HG03103 (cell line): ENCODE data around the gene GRIN3B.

Experiments used
- ATAC-seq: cut with Tn5 transposase; IDR thresholded peaks from one replicate; pipeline ENCODE4 v1.9.1; 2021; ENCODE audit warnings: low read depth; ENCODE audit not compliant: unreplicated experiment

Gene GRIN3B

DNA sequence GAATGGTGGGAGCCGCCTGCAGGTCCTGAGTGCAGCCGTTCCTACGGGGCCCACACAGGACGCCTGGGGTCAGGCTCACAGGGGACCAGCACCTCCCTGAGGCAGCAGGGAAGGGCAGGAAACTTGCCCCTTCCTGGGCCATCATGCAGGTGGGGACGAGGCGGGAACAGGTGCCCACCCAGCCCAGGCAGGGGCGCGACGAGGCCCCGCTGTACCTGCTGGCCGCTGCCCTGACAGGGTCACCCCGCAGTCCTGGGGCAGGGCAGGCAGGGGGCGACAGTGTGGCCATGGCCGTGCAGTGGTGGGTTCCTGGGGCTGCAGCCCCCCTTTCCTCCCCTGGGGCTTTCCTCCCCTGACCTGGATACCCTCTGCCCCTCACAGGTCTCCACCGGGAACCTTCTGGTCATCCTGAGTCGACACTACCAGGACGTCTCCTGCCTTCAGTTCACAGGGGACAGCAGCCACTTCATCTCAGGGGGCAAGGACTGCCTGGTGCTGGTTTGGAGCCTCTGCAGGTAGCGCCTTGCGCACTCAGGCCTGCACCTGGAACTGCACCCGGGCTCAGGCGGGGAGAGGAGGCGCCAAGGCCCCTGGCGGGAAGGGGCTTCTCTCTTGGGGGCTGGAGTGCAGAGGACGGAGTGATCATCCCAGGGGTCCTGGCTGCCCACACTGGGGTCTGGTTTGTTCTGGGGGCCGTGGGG, 10.7 kb upstream of the GRIN3B start:
- no peak for ATAC-seq

DNA sequence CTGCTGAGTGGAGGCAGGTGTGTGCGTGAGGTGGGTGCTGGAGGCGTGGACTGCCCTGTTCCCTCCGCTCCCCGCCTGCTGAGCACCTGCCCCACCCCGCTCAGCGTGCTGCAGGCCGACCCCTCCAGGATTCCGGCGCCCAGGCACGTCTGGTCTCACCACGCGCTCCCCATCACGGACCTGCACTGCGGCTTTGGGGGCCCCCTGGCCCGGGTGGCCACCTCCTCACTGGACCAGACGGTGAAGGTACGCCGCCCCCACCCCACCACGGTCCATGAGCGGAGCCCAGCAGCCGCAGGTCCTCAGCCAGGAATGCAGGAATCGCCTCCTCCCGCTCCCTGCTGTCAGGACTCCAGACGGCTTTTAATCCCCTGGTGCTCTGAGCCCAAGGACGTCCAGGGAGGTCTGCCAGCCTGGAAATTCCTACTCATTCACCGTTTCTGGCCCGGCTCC, 10.1 kb upstream of the GRIN3B start:
- ATAC-seq: no peak

DNA sequence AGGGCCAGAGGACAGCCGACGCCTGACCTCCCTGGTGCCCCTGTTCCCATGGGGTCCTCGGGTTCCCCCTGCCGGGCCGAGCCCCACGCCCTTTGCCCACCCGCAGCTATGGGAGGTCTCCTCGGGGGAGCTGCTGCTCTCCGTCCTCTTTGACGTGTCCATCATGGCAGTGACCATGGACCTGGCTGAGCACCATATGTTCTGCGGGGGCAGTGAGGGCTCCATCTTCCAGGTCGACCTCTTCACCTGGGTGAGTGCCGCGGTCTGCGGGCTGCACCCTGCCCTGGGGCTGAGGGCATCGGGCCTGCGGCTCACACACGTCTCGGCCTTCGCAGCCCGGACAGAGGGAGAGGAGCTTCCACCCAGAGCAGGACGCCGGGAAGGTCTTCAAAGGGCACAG, 9.5 kb upstream of the GRIN3B start:
- ATAC-seq: no peak

DNA sequence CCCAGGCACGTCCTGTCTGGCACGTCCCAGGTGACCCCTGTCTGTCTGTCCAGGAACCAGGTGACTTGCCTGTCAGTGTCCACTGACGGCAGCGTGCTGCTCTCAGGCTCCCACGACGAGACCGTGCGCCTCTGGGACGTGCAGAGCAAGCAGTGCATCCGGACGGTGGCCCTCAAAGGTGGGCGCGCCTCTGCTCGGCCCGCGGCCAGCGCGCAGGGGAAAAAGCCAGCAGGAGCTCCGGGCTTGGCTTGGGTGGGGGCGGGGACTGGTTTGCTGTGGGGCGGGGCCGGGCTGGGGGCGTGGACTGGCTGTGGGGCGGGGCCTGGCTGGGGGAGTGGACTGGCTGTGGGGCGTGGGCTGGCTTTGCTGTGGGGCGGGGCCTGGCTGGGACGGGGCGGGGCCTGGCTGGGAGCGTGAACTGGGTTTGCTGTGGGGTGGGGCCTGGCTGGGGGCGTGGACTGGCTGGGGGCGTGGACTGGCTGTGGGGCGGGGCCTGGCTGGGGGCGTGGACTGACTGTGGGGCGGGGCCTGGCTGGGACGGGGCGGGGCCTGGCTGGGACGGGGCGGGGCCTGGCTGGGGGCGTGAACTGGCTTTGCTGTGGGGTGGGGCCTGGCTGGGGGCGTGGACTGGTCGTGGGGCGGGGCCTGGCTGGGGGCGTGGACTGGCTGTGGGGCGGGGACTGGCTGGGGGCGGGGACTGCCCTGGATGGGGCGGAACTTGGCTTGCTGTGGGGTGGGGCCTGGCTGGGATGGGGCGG, 8.9 kb upstream of the GRIN3B start:
- ATAC-seq: no peak

DNA sequence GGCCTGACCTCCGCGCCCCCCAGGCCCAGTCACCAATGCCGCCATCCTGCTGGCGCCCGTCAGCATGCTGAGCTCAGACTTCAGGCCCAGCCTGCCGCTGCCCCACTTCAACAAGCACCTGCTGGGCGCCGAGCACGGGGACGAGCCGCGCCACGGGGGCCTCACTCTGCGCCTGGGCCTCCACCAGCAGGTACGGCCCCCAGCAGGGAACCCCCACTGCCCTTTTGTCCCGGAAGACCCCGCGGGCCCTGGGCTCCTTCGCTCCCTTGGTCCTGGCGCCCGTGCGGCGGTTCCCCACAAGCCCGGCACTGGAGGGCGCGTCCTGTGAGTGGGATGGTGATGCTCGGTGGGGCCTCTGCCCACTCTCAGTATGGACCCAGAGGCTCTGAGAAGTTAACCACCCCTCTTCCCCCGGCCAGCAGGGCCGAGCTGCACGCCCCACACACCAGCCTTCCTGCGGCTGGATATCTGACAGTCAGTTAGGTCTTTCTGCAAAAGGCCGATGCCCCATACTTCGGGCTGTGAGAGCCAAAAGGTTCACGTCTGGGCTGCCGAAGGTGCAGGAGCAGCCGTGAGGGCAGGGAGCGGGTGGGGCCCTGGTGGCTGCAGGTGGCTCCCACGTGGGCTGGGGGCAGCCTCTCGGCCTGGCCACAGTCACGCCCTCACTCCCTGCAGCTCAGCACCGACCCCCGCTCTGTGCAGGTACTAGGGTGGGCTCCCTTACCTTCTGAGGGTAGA, 8.1 kb upstream of the GRIN3B start:
- no peak for ATAC-seq

DNA sequence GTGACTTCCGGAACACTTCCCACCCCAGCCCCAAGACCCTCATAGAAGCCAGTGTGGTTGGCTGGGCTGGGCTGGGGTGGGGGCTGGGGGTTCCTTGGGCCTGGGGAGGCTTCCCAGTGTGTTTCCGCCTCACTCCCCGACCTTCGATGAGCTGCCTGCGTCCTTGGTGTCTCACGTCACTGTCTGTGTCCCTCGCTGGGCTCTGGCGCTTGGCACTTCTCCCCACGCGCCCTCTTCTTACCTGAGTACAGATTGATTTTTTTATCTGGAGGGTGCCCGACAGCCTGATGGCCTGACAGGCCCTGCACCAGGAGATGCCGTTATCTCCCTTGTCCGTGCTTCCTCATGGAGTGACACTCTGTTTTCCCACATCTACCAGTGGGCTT, 7.6 kb upstream of the GRIN3B start:
- no peak for ATAC-seq

DNA sequence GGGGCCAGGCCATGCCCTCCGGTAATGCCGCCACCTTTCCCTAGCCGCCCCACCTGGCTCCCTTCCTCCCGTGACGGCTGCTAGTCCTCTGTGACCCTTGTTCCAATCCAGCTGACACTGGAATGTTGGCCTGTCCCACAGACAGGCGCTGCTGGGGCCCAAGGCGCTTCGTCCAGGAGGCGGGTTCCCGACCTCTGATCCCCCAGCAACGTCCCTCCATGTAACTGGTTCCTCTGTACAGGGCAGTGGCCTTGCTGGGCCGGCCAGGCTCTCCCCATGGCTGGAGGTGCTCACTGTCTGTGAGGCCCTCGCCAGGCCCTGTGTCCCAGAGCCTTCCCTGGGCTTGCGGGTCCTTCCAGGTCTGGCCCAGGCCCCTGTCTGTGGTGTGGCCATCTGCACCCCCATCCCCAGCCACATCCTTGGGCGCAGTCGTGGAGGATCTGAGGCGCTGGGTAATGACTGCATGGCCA, 6.8 kb upstream of the GRIN3B start:
- no peak for ATAC-seq

DNA sequence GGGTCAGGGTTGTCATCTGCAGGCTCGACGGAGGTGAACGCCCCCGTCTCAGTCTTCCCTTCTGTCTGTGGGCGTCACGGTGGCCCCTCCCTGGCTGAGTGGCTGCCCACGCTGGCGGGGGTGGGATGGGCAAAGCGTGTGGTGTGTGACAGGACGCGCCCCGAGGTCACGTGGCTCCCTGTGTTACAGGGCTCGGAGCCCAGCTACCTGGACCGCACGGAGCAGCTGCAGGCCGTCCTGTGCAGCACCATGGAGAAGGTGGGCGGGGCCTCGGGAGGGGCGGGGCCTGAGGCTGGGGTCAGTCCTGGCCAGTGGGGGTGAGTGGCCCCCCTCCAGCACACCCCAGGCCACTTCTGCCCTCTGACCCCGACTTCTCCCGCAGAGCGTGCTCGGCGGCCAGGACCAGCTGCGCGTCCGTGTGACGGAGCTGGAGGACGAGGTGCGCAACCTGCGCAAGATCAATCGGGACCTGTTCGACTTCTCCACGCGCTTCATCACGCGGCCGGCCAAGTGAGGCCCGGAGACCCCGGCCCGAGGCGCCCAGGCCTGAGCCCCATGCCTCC, 6.3 kb upstream of the GRIN3B start:
- no peak for ATAC-seq

DNA sequence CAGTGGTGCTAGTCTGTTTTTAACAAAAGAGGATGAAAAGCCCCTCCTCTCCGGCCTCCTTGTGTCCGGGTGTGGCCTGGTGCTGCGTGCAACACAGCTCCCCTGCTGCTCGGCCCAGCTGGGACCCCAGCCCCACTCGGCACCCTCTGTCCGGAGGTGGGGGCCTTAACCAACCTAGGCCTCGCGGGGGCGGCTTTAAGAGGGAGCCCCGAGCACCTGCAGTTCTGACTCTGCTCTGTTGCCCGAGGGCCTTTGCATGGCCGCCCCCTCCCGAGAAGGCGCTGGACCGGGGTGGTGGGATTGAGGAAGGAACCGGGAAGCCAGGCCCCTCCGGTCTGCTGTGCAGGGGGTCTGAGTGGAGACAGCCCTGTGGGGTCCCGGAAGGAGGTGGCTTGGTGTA, 5.7 kb upstream of the GRIN3B start:
- no peak for ATAC-seq

DNA sequence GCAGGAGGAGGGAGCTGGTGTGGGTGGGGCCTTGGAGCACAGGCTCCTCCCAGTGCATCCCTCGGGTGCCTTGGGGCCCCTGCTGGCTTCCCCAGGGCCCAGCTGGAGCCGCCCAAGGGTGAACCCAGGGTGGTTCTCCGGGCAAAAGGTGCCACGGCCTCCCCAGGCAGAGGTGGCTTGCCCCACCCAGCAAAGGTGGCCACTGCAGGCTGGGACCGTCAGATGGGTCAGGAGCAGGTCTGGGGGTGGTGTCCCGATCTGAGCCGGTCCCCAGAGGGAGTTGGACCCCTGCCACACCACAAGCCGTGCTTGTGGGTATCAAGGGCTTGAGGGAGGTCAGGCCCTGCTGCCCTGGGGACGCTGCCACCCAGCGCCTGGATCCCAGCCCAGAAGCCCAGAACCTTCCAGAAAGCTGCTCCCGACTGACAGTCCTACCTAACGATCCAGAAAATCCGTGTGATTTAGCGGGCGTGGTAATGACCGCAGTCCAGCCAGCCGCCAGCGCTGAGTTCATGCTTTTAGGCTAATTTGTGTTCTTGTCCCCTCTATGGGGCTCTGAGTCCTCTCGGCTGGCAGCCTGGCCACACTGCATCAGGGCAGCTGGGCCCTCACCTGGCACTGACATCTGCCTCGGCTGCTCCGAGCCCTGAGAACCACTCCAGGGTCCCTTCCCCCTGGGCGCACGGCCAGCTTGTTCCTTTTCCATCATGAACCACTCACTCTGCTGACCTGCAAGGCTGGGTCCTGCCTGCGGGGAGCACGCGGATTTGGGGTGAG, 5.0 kb upstream of the GRIN3B start:
- no peak for ATAC-seq

DNA sequence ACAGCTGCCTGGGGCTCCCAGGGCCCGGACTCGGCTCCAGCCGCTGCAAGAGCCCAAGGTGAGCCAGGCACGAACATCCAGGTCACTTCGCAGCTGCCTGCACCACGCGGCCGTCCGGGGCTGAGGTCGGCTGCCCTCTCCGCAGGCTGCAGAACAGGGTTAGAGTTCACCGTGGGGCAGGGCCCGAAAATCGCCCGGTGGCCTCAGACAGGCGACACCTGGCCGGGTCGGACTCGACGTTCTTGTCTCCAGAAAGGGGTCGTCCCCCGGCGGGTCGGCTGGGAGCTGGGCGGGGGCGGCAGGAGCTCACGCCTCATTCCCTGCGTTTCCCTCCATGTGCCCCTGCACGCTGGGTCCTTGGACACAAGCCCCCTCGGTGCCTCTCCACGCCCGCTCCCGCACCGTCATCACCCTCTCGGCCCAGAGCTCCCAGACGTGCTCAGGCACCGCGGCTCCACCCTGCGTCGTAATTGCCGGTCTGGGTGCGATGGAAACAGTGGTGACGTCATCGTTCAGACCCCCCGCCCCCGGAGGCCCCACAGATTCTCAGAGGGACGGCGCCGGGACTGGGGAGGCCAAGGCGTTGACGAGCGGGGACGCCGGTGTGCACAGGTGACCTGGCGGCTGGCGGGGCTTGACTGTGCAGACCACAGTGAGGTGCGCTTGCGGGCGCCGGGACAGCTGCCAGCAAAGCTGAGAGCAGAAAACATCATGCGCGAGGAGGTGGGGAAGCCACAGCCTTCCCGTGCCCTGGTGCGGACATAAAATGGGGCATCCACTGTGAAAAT, 4.0 kb upstream of the GRIN3B start:
- ATAC-seq: no peak

DNA sequence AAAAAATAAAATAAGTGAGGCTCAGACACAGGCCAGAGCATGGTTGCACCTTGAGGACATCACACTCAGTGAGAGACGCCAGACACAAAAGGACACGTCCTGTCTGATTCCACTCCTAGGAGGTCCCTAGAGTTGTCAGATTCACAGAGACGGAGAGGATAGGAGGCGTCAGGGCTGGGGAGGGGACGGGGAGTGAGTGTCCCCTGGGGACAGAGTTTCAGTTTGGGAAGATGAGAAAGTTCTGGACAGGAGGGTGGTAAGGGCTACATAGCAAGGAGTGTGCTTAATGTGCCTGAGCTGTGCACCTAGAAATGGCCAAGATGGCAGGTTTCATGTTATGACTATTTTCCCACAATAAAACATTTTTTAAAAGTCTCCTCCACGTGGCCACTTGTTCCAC, 2.2 kb upstream of the GRIN3B start:
- ATAC-seq: no peak

DNA sequence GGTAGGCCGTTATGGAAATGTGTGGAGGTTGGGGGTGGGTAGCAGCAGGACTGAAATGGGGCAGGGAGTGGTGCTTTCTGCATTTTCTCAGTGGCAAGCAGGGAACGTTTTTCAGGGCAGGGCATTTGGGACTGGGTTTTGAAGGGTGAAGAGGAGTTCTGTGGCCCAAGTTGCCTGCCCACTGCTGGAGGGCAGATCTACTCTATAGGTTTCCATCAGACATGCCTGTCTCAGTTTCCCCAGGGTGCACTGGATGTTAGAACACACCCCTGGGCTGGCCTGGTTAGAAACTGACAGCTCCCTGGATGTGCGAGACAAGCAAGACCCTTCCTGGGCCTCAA, 870 bp upstream of the GRIN3B start:
- no peak for ATAC-seq

DNA sequence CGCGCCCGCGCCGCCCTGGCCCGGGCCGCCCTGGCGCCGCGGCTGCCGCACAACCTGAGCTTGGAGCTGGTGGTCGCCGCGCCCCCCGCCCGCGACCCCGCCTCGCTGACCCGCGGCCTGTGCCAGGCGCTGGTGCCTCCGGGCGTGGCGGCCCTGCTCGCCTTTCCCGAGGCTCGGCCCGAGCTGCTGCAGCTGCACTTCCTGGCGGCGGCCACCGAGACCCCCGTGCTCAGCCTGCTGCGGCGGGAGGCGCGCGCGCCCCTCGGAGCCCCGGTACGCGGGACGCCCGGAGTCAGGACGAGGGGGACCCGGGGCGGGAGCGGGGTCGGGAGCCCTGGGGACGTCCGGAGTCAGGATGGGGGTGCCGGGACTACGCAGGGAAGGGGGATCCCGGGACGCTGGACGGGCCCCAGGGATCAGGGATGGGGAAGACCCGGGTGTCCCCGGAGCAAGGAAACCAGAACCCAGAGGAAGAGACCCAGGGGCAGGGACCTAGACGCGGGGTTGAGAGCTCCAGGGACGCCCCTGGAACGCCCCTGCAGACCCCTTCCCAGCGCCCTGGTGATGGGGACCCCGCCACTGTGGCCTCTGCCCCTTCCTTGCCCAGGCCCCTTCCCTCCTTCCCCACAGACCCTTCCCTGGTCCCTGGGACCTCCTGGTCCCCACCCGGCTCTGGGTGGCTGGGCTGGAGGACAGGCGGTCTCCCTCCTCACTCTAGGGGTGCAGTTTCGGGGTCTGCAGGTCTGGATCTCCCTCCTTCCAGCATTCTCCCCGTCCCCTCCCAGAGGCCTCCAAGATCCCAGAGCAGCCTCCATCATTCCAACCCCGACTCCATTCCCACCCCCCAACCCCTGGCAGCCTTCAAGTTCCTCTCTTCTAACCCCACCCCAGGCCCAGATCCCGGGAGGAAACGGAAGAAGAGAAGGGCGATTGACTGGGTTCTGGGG, 645 bp downstream of the GRIN3B start:
- ATAC-seq: no peak

DNA sequence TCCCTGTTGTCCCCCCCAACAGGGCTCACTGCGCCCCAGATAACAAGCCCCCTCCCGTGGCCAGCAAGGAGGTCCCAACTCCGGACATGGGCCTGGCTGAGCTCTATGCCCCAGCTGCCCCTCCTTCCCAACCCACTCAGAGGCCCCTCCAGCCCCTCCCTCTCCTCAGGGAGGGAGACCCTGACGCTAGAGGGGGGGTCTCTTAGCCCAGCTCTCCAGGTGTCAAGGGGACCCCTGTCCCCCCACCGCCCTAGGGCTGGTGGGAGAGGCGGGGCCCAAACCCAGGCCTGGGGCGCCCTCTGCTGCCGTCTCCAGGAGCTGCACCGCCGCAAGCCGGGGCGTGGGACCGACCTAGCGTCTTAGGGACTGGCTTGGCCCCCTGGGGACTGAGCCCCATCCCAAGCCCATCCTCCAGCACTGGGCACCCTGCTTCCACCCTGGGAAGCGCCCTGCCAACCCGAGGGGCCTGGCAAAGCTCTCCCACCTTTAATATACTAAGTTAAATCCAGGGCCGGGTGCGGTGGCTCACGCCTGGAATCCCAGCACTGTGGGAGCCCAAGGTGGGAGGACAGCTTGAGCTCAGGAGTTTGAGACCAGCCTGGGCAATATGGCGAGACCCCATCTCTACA, 1.4 kb downstream of the GRIN3B start:
- no peak for ATAC-seq

DNA sequence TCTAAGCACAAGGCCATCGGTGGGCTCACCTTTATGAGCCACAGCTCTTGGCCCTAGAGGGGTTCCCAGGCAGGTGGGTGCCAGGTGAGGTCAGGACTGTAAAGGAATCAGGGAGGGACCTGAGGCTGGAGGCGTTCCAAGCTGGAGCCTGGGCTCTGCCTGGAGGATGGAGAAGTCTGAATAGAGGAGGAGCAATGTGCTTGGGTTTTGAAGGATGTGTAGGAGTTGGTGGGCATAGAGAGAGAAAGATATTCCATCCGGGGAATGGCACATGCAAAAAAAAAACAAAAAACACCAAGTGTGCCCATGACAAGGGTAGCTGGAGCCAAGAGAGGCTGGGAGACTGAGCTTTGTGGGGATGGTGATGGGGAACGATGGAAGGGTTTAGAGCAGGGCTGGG, 2.4 kb downstream of the GRIN3B start:
- no peak for ATAC-seq

DNA sequence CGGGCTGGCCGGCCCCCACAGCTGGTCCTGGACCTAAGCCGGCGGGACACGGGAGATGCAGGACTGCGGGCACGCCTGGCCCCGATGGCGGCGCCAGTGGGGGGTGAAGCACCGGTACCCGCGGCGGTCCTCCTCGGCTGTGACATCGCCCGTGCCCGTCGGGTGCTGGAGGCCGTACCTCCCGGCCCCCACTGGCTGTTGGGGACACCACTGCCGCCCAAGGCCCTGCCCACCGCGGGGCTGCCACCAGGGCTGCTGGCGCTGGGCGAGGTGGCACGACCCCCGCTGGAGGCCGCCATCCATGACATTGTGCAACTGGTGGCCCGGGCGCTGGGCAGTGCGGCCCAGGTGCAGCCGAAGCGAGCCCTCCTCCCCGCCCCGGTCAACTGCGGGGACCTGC, 3.1 kb downstream of the GRIN3B start:
- ATAC-seq: no peak

DNA sequence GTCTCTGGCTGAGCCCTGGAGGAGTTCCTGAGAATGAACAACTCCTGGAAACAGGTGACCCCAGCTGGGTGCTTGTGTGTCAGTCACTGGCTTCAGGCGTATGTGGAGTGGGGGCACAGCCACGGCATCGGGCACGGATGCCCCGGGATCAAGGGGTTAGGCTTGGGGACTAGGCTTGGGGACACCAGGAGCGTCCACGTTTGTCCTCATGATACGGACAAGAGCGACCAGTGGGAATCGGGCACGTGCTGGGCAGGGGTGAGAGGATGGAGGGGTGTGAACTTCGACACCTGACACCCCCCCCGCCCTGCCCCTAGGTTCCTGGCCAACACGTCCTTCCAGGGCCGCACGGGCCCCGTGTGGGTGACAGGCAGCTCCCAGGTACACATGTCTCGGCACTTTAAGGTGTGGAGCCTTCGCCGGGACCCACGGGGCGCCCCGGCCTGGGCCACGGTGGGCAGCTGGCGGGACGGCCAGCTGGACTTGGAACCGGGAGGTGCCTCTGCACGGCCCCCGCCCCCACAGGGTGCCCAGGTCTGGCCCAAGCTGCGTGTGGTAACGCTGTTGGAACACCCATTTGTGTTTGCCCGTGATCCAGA, 4.1 kb downstream of the GRIN3B start:
- ATAC-seq: no peak
